Stimulated activated CD4-positive, alpha-beta T cell treated with anti-CD3 and anti-CD28 coated beads, Interleukin-12 subunit alpha, Interleukin-12 subunit beta, amount 100 ng/mL, for 24 hours (primary cell): Measurements from ENCODE around the gene TSPAN14.

Experiments used
- DNase-seq, 2 experiments: peaks; one replicate each; pipeline ENCODE4 v3.0.0-alpha.2; 2020; ENCODE audit warnings: low read depth in 2 of 2

Gene TSPAN14

GRCh38 chr10:80454513-80455460 lies 677 bp downstream of the TSPAN14 start:
- DNase-seq: no peak

- no peak for DNase-seq
Measured at GRCh38 chr10:80455461-80456349, 1.6 kb downstream of the TSPAN14 start.

DNA sequence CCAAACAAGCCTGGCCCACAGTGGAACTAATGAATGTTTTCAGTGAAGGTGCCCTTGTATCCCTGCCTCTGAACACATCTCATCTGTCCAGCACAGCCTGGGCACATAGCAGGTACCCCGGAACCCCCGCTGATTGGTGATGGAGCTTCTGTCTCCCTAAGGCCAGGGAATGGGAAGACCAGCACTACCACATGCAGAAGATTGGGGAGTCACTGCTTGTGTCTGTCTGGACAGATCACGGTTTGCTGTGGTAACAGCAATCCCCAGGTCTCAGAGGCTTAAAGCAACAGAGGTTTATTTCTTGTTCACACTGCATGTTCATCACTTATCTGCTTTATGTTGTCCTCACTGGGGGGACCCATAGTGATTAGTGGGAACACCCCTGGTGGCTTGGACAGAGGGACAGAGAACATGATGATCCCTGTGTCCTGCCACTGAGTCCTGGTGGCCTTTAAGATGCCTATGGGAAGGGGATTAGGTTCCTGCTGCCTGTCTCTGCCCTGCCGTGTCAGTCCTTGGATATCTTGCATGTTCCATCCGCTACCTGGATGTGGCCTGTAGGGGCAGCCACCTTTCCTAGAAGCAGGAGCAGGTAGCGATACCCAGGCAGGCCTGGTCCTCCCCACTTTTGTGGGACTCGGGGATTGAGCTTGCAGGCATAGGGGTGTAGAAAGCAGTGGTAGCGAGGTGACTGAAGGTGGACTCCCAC lies 3.6 kb downstream of the TSPAN14 start:
- no peak for DNase-seq

GRCh38 chr10:80458263-80458625 lies 4.1 kb downstream of the TSPAN14 start:
- no peak for DNase-seq

DNA sequence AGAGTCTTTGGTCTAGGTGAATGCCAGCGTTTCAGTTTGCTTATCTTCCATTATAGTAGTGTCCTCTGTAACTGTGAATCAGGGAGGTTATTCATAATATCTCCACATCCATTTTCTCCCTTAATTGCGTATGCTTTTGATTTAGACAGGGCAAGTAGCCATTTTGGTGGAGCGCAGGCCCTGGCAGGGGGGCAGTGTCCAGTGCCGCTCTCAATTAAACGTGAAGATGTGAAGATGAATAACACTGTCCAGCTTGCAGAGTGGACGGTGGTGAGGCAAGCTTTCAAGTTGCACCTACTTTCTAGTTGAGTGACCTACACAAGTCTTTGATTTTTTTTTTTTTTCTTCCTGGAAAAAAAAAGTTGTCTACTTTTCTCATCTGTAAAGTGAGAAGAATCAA lies 4.5 kb downstream of the TSPAN14 start:
- no peak for DNase-seq

GRCh38 chr10:80459047-80459865 lies 5.1 kb downstream of the TSPAN14 start:
- DNase-seq: no peak

GRCh38 chr10:80460399-80461207 lies 6.5 kb downstream of the TSPAN14 start:
- no peak for DNase-seq

DNA sequence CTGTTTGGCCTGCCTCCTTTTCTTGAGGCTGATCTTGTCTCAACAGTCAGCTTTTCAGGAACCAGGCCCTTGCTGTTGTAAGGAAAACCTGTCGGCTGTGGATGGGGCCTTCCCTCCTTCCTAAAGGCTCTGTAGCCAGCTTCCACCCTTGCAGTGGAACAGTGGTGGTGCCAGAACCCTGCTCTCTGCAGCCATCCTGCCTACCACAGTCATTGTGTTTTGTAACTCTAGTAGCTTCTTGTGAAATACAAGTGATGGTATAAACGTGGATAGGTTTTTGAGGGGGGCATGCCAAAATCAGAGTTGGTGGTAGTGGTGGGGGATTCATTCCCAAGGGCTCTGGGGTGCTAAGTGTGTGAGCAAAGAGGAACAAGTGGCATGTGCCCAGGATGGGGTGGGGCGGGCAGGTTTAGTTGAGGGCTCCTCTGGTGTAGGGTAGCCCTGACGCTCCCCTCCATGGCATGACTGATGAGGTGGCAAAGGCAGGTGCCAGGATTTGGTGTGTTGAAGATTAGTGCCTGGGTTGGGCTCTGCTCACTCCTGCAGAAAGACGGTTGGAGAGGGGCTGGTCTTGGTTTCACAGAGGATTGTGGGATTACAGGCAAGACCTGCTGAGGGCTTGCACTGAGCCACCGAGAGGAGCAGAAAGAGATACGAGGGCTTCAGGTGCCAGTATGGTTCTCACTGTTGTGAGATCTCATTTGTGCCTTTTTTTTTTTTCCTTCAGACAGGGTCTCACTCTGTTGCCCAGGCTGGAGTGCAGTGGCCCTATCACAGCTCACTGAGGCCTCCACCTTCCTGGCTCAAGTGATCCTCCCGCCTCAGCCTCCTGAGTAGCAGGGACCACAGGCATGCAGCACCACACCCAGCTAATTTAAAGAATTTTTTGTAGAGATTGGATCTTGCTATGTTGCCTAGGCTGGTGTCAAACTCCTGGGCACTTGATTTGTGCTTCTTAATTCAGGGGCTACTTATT lies 7.4 kb downstream of the TSPAN14 start:
- no peak for DNase-seq

DNA sequence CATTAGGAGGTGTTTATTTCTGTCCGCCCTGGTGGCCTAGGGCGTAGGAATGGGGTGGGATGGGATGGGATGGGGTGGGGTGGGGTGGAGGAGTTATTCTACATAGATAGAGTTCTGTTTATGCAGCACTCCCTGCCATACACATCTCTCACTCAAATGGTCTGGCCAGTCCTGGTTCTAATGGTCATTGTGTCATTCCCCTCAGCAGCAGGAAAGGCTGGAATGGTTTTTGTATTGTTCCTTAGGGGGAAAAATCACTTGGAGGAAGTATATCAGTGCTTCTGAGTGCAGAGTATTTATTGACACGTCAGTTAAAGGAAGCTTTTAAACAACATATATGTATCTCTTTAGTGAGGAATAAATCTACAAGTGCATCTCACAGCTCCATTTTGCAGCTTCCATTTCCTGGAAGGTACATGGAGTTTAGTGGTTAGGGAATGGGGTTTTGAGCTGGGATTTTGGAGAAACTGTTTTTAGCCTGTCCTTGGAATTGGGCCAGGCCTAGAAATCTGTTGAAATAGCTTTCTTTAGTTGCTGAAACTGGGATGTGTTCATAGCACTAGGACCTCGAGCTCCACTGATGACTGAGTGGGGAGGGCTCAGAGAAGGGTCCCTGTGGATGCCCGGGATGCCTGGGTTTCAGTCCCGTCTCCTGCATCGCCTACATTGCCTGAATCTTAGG lies 8.3 kb downstream of the TSPAN14 start:
- no peak for DNase-seq

DNA sequence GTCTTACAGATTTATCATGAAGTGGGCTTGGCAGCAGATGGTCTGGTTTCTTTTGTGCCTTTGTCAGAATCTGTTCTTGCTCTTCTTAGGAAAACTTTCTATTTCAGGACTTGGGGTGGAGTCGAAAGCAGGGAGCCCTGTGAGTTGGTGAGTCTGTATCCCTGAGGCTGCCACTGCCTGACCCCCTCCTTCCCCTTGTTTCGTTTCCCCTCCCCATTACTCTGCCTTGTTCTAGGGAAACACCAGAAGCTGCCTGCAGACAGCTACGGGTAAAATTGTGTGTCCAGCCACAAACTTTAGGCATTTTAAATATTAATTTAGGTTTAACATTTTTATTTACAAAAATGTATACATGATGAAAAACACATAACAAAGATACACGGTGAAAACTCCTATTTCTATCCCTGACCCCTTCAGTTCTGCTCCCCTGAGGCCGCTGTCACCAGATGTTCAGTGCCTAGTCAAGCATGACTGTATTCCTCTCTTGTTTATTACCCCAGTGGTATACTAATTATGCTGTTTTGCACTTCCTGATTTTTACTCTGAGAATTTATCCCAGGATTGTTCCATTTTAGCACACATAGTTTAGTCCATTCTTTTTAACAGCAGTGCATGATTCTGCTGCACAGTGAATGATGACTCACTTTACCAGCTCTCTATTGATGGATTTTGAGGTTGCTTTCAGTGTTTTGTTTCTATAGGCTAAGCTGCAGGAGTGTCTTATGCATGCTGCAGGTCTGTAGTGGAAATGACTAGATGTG lies 9.1 kb downstream of the TSPAN14 start:
- no peak for DNase-seq

- no peak for DNase-seq
Measured at GRCh38 chr10:80463868-80464267, 9.8 kb downstream of the TSPAN14 start.

- DNase-seq: no peak
Measured at GRCh38 chr10:80464557-80465450, 10.7 kb downstream of the TSPAN14 start.

GRCh38 chr10:80465451-80465835 lies 11.3 kb downstream of the TSPAN14 start:
- no peak for DNase-seq

- DNase-seq: no peak
Measured at GRCh38 chr10:80465839-80466590, 11.9 kb downstream of the TSPAN14 start.

GRCh38 chr10:80466724-80467326 lies 12.7 kb downstream of the TSPAN14 start:
- no peak for DNase-seq

- DNase-seq: no peak
Measured at GRCh38 chr10:80468002-80468401, 13.9 kb downstream of the TSPAN14 start.
